ENCODE results near the gene KMT2E. TPM values are rescaled to one million over a fixed set of nuclear protein-coding genes. Genes with fewer than 3 reads are reported as not detected.

The KMT2E gene
- total RNA-seq, 1 donor from 2014 or later = 75.6 TPM

GRCh38 chr7:104968648-104969047, 45.4 kb upstream of the KMT2E start:
- no peak for DNase-seq (ENCODE audit: extremely low spot score, unreplicated experiment)
- H3K36me3 Mint-ChIP-seq (ENCODE audit: unreplicated experiment) = no peaks in the 10 kb centered on the region
- no peaks in the 10 kb centered on the region for H3K9me3 Mint-ChIP-seq (ENCODE audit: unreplicated experiment)
- H3K4me3 Mint-ChIP-seq (ENCODE audit: unreplicated experiment) = no peak overlapping the region
- H3K4me1 Mint-ChIP-seq (ENCODE audit: unreplicated experiment) = peaks cover 34% of the 10 kb centered on the region
- H3K27ac Mint-ChIP-seq (ENCODE audit: unreplicated experiment) = no peak overlapping the region
- no peaks in the 10 kb centered on the region for H3K27me3 Mint-ChIP-seq (ENCODE audit: unreplicated experiment)
- TF ChIP-seq CTCF (IDR thresholded peaks at IDR 0.05) = no peak

GRCh38 chr7:104969183-104969582, 44.8 kb upstream of the KMT2E start:
- no peak for TF ChIP-seq CTCF (IDR thresholded peaks at IDR 0.05)
- H3K27ac Mint-ChIP-seq (ENCODE audit: unreplicated experiment) = no peak overlapping the region
- no peak for DNase-seq (ENCODE audit: extremely low spot score, unreplicated experiment)
- no peaks in the 10 kb centered on the region for H3K9me3 Mint-ChIP-seq (ENCODE audit: unreplicated experiment)
- no peak overlapping the region for H3K4me3 Mint-ChIP-seq (ENCODE audit: unreplicated experiment)
- no peaks in the 10 kb centered on the region for H3K27me3 Mint-ChIP-seq (ENCODE audit: unreplicated experiment)
- H3K4me1 Mint-ChIP-seq (ENCODE audit: unreplicated experiment) = peaks cover 36% of the 10 kb centered on the region
- no peaks in the 10 kb centered on the region for H3K36me3 Mint-ChIP-seq (ENCODE audit: unreplicated experiment)

- Mint-ChIP-seq H3K27ac (ENCODE audit: unreplicated experiment) (peak overlapping the region; percentile 52), H3K9me3 (ENCODE audit: unreplicated experiment) (no peaks in the 10 kb centered on the region), H3K4me3 (ENCODE audit: unreplicated experiment) (no peak overlapping the region), H3K4me1 (ENCODE audit: unreplicated experiment) (peaks cover 35% of the 10 kb centered on the region), H3K36me3 (ENCODE audit: unreplicated experiment) (no peaks in the 10 kb centered on the region), H3K27me3 (ENCODE audit: unreplicated experiment) (no peaks in the 10 kb centered on the region)
- no peak for DNase-seq (ENCODE audit: extremely low spot score, unreplicated experiment)
- no peak for TF ChIP-seq CTCF (IDR thresholded peaks at IDR 0.05)
These were observed 42.5 kb upstream of the KMT2E start for GRCh38 chr7:104971290-104972071.

- no peak for TF ChIP-seq CTCF (IDR thresholded peaks at IDR 0.05)
- no peaks in the 10 kb centered on the region for H3K9me3 Mint-ChIP-seq (ENCODE audit: unreplicated experiment)
- H3K4me1 Mint-ChIP-seq (ENCODE audit: unreplicated experiment) = peaks cover 35% of the 10 kb centered on the region
- H3K36me3 Mint-ChIP-seq (ENCODE audit: unreplicated experiment) = no peaks in the 10 kb centered on the region
- H3K27ac Mint-ChIP-seq (ENCODE audit: unreplicated experiment) = peak overlapping the region; percentile 52
- no peaks in the 10 kb centered on the region for H3K27me3 Mint-ChIP-seq (ENCODE audit: unreplicated experiment)
- no peak overlapping the region for H3K4me3 Mint-ChIP-seq (ENCODE audit: unreplicated experiment)
- no peak for DNase-seq (ENCODE audit: extremely low spot score, unreplicated experiment)
These were observed 41.5 kb upstream of the KMT2E start for GRCh38 chr7:104972500-104972899.

- Mint-ChIP-seq H3K9me3 (ENCODE audit: unreplicated experiment) (no peaks in the 10 kb centered on the region), H3K4me1 (ENCODE audit: unreplicated experiment) (peaks cover 35% of the 10 kb centered on the region), H3K4me3 (ENCODE audit: unreplicated experiment) (no peak overlapping the region), H3K36me3 (ENCODE audit: unreplicated experiment) (no peaks in the 10 kb centered on the region), H3K27ac (ENCODE audit: unreplicated experiment) (peak overlapping the region; percentile 93), H3K27me3 (ENCODE audit: unreplicated experiment) (no peaks in the 10 kb centered on the region)
- DNase-seq (ENCODE audit: extremely low spot score, unreplicated experiment) = no peak
- TF ChIP-seq CTCF (IDR thresholded peaks at IDR 0.05) = no peak
These were observed 40.8 kb upstream of the KMT2E start for GRCh38 chr7:104973227-104973626.
